GDM1 (cell line): ENCODE data around the gene RPL36AL.
"Not testable (repeated sequence)": the region's sequence is repeated elsewhere in the genome, so short reads cannot be mapped to it uniquely, and the experiment has no call there.

Experiments used
- DNase-seq: peaks from one replicate; lab custom pipeline; 2025; lab: John Stamatoyannopoulos, UW

RPL36AL gene

DNA sequence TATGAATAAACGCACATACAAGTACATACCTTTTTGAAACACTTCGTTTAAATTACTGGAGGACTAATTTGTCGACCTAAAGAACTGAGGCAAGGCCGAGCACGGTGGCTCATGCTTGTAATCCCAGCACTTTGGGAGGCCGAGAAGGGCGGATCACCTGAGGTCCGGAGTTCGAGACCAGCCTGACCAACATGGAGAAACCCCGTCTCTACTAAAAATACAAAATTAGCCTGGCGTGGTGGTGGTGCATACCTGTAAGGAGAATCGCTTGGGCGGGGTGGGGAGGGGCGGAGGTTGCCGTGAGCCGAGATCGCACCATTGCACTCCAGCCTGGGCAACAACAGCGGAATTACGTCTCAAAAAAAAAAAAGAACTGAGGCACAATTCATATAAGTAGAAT, 1.2 kb downstream of the RPL36AL start:
- DNase-seq, result not testable (repeated sequence)

GRCh38 chr14:49617852-49618519, 2.4 kb downstream of the RPL36AL start:
- DNase-seq, result no peak

GRCh38 chr14:49615776-49616175, 4.7 kb downstream of the RPL36AL start:
- no peak for DNase-seq

- DNase-seq, result no peak
Measured at GRCh38 chr14:49614196-49614595, 6.2 kb downstream of the RPL36AL start.

- DNase-seq, result no peak
Measured at GRCh38 chr14:49612671-49613070, 7.8 kb downstream of the RPL36AL start.

- DNase-seq, result no peak
Measured at GRCh38 chr14:49612251-49612650, 8.2 kb downstream of the RPL36AL start.

DNA sequence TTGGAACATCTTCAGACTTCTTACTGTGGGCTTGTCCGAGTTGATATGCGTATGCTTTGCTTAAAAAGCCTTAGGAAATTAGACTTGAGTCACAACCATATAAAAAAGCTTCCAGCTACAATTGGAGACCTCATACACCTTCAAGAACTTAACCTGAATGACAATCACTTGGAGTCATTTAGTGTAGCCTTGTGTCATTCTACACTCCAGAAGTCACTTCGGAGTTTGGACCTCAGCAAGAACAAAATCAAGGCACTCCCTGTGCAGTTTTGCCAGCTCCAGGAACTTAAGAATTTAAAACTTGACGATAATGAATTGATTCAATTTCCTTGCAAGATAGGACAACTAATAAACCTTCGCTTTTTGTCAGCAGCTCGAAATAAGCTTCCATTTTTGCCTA, 12.8 kb downstream of the RPL36AL start:
- DNase-seq, result no peak

- DNase-seq, result peak; percentile 81
Measured at GRCh38 chr14:49598485-49599300, 21.7 kb downstream of the RPL36AL start, which contains the start of gene LRR1. TSS of gene LRR1 (plus strand) at chr14:49598940. CDS start at chr14:49599021, 81 bp downstream.

DNA sequence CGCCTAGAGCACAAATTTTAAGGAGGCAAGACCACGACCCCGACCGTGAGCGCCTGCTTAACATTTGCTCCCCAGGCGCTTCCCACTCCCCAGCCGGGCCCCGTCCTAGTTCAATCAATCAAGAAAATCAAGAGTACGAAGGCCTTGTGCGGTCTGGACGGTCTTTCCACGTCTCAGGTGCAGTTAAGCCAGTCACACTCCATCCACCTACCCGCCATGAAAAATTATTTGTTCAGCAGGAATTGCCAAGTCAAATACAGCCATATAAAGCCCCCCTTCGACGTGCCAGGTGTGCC, 22.3 kb downstream of the RPL36AL start:
- DNase-seq, result no peak

- DNase-seq, result peak; percentile 63
Measured at GRCh38 chr14:49594347-49595091, 25.9 kb downstream of the RPL36AL start.

DNA sequence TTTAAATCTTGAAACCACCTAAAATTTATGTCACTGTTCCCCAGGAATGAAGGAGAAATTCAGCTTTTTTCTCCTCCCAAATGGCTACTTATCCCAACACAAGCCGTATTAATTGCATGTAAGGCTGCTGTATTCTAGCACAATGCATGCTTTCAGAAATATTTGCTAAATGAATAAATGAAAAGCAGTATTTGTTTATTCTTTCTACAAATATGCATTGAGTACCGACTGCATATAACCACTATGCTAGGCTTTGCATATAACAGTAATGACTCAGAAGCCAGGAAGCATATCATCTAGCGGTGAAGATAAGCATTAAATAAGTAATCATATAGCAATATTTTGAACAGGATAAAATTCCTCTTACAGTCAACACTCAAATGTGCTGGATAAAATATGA, 27.4 kb downstream of the RPL36AL start:
- no peak for DNase-seq

DNA sequence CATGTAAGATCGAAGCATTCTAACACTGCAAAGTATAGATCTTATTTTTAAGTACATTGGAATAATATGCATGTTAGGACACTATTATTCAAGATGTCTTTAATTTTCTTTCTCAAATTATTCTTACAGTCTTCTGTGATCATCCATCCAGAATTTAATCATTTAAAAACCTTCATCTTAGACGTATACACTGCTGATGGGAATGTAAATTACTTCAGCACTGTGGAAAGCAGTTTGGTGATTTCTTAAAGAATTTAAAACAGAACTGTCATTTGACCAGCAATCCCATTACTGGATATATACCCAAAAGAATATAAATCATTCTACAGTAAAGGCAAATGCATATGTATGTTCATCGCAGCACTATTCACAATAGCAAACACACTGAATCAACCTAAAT, 31.0 kb downstream of the RPL36AL start:
- DNase-seq, result no peak

- peak; percentile 7 for DNase-seq
Measured at GRCh38 chr14:49586673-49587460, 33.6 kb downstream of the RPL36AL start.

GRCh38 chr14:49585803-49586672, 34.4 kb downstream of the RPL36AL start, which contains the start of gene RPS29:
TSS of gene RPS29 (minus strand) at chr14:49586380. CDS start at chr14:49586346, 34 bp downstream.
- peak; percentile 98 for DNase-seq

- DNase-seq, result not testable (repeated sequence)
Measured at GRCh38 chr14:49584981-49585640, 35.3 kb downstream of the RPL36AL start.

- DNase-seq, result no peak
Measured at GRCh38 chr14:49584058-49584457, 36.4 kb downstream of the RPL36AL start.

DNA sequence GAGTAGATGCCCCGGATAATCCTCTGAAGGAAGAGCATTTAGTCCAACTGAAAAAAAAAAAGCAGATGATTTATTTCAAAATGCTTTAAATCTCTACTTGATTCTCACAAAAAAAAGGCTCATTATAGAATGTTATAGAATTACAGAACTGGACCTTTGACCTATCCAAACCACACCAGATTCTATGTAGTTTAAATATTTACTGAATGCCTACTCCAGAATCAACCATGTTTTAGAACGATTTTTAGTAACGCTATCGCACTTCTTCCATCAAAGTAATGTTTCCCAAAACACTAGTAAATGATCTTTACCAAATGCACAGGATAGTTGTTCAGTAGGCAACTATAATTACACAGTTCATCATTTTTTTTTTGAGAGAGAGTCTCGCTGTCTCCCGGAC, 36.8 kb downstream of the RPL36AL start:
- DNase-seq, result no peak

- DNase-seq, result no peak
Measured at GRCh38 chr14:49582113-49582977, 38.1 kb downstream of the RPL36AL start.
